GM19452 (cell line): ENCODE data around the gene NTRK1.

Experiments used
- ATAC-seq: cut with Tn5 transposase; IDR thresholded peaks from one replicate; pipeline ENCODE4 v1.9.1; 2021; ENCODE audit not compliant: unreplicated experiment

NTRK1 gene

DNA sequence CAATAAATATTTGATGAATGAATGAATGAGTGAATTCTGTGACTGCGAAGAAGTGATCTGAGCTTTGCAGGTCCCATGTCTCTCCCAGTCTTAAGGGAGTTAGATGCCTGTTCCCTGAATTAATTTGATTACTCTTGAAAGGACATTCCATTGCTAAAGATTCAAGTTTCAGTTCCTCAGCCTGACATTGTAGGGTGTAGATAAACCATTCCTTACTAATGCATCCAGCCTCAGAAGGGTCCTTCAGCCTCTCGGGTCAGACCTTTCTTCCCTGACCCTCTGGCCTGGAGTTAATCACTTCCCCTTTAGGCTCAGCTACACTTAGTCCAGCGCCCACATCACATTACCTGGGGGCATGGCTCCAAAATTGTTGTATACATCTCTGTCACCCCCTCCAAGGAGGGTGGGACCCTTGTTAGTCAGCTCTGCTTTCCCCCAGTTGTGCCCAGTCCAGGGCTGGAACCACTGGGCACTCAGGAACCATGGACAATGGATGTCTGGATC is 4.3 kb upstream of the NTRK1 start:
- ATAC-seq: no peak

DNA sequence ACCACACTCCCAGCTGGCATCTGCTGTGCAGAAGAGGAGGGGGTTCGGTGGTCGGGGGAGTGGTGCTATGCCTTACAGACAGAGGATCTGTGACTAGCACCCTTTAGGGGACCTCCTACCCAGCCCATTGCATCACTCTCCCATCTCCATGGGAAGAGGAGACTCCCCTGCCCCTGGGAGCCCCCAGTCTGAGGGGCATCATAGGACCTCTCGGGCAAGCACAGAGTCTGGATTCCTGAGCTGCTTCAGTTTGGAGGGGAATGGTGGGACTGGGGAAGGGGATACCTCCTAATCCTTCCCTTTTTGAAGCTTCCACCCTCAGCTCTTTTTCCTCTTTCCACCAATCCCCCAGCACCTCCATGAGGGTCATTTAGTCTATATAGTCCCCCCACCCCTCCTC is 3.1 kb upstream of the NTRK1 start:
- no peak for ATAC-seq

DNA sequence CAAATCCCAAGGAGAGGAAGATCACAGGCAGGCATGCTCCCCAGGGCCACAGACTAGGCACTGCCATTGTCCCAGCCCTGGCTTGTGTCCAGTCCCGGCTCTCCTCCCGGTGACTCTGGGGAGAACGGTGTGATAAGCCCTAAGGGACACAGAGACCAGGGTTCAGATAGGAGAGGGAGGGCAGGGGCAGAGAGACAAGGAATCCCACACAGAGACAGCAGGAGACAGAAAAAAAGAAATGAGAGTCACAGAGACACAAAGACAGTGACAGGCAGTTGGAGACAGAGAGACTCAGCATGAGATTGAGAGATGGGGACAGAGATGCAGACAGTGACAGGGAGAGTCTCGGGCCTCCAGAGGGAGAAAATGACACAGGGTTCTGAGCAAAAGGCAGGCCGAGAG is 2.1 kb upstream of the NTRK1 start:
- no peak for ATAC-seq

DNA sequence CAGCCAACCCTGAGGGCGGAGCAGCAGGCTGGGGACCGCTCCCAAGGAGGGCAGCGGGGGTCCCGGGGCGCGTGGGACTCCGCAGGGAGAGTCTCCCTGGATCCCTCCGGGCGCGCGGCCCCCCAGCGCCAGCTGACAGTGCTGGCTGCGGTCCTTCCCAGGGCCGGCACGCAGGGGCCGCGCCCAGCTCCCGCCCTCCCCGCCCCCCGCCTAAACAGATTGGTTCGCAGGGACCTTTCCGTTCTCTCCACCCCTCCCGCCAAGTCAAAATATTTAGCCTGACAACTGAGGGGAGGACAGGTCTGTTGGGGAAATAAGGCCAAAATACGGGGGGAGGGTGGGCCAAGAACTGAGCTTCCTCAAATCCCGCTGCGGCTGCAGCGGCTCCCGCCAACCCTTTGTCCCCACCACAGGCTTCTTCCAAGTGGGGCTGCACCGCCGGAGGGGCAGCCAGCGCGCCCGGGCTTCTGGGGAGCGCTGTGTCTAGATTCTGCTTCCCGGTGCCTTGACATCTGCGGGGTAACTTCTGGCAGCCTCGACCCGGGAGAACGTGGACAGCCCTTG is 1.6 kb upstream of the NTRK1 start, which contains the start of gene INSRR:
Gene INSRR (minus strand): TSS at position 159 of the 564 bp plus-strand sequence. CDS start 496 bp downstream, outside the sequence.
- ATAC-seq: no peak

DNA sequence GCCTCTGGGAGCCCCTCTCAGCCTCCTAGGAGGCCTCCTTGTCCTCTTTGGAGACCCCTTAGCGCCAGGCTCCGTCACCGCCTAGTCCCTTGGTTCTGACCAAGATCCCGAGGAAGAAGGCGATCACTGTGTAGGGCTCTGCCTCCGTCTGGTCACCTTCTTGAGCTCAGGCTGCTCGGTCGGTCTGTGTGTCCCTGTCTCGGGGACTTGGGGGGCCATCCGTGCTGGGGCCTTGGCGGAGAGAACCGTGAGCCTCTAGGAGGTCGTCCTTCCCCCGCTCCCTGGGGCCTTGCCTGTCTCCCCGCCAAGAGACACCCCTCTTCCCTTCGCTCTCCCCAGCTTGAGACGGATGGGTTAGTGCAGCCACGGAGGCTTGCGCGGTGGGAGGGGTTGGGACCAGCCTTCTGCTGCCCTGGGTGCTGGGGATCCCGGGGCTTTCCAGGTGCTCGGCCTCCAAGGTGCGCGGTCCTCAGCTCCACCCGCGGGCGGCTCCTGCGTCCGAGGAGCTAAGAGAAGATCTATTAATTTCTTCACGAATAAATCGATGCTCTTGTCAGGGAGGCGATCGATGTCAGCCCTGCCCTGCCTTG is 1.0 kb upstream of the NTRK1 start:
- ATAC-seq: no peak

DNA sequence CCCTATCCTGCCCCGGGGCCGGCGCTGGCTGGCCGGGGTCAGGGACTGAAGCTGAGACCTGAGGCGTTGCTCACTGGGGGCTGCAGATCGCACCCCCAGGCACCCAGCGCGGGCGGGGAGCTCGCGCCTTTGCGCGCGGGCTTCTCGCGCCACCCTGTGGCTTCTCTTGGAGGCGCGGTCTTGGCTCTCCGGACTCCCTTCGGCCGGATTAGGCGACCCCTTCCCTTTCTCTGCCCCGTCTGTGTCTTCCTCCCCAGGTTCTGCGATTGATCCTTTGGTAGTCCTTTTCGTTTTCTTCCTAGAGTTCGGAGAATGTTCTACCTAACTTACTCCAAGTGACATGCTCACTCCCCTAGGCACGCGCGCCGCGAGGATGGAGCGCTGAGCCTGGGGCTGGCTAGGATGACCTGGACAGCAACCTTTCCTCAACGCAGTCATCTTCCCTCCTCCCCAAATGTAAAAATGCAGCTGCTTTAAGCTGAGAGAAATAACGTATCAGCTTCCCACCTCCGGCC is 495 bp upstream of the NTRK1 start:
- ATAC-seq: no peak

DNA sequence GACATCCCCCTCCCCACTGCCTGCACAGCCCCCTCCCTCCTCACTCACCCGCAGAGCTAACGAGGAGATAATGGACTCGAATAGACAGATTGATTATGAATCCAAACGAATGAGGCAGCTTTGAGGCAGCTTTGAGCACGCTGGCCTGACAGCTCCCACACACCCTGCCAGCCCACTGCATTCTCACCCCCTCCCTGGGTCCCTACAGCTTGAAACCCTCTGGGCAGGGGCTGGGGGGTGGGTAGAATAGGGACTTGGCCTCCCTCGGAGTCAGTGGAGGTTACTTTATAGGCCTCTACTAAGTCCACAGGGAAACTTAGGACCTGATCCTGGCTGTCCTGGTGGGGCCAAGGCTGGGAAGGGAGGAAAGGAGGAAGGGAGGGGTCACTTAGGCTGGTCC is 1.9 kb downstream of the NTRK1 start:
- no peak for ATAC-seq

DNA sequence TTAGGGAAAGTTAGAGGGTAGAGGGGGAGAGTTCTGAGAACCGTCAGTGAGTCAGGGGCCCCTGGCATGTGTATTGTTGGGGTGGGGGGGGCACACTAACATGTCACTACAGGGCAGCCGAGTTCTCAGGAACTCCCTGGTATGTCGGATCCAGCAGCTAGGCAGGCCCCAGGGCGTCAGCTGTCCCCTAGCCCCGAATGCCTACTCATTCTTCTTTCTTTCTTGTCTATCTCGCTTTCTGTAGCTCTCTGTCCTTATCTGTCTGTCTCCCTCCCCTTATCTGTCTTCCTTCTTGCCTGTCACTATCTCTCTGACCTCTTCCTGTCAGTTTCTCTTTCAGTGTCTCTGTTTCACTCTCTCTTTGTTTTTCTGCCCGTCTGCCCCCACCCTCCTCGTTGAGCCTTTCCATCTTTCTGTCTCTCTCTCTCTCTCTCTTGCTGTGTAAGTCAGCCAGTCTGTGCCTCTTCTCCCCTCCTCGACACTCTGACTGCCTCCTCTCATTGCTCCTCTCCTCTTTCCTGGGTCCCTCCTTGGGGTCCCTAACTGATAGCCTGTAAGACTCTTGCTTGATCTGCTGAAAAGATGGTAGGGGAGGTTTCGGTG is 2.4 kb downstream of the NTRK1 start:
- no peak for ATAC-seq

DNA sequence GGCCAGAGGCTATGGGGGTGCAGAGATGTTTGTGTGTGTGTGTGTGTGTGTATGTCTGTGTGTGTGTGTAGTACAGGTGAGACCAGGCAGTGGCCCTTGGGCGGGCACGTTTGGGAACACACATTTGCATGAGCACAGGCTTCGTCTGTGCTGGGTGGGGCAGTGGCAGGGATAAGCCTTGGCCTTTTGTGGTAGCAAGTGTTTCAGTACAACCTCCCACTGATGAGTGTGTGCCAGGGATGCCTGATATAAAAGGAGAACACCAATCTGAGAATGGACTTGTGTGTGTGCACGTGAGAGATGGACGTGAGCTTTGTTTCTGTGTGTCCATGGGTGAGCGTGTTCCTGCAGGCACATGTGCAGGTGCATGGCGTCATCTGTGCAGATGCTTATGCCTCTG is 3.0 kb downstream of the NTRK1 start:
- no peak for ATAC-seq

DNA sequence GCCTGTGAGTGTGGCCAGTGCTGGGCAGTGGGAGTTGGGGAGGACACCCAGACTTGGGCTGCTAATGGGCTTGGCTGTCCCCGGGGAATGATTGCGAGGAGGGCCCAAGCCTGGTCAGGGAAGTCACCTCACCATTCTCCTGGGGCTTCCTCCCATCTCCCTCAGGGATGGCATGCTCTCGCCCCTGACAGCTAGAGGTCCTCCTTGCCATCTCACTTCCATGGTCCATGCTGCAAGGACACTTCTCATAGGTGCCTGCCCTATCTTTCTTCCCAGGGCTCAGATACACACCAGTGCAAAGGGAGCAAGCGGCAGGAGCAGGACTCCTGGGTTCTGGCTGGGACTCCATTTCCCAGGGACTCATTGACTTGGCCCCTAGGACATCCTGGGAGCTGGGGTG is 4.1 kb downstream of the NTRK1 start:
- no peak for ATAC-seq

DNA sequence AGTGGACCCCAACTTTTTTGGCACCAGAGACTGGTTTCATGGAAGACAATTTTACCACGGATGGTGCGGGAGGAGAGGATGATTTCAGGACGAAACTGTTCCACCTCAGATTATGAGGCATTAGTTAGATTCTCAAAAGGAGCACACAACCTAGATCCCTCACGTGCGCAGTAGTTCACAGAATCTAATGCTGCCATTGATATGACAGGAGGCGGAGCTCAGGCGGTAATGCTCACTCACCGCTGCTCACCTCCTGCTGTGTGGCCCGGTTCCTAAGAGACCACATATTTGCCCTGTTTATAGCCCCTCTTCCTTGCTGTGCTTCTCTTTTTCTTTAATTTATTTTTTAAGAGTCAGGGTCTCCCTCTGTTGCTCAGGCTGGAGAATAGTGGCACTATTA is 4.6 kb downstream of the NTRK1 start:
- ATAC-seq: no peak

DNA sequence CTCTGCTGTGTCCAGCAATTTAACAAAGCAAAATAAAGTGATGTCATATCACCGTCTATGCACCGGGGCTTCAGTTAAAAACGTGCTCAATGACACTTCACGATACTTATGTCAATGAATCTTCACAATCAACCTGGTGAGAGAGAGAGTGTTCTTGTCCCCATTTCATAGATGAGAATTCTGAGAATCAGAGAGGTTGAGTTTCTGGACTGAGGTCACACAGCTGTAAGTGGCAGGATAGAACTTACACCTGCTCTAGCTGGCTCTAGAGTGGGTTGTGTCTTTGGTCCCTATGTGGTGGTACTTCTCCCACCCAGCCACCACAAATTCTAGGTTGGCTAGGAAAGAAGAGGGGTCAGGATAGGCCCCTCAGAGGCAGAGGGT is 5.2 kb downstream of the NTRK1 start:
- ATAC-seq: no peak

DNA sequence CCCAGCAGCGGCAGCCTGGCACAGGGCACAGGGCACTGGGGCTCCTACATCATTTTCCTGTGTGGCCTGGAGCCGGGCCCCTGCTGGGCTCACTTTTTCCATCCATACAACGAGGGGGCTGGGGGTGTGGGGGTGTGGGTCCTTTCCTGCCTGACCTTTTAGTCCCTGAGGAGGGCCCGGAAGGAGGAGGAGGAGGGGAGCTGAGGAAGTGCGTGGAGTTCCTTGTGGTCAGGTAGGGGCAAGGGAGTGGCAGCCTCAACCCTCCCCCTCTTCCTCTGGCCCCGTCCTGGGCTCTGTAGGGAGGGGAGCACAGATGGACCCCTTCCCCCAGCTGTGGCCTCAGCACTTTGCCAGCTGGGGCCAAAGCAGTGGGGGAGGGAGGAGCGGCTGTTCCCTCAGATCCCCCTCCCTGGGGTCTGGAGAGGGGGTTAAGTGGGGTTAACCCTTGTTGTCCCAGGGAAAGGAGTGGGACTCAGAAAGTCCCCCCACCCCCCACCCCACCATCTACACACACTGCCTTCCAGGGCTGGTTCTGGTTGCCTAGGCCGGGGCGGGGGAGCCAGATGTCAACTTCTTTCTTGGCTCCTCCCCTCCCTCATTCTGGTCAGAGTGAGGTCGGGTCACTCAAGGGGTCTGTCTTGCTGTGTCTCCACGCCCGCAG is 5.7 kb downstream of the NTRK1 start:
- ATAC-seq: no peak

DNA sequence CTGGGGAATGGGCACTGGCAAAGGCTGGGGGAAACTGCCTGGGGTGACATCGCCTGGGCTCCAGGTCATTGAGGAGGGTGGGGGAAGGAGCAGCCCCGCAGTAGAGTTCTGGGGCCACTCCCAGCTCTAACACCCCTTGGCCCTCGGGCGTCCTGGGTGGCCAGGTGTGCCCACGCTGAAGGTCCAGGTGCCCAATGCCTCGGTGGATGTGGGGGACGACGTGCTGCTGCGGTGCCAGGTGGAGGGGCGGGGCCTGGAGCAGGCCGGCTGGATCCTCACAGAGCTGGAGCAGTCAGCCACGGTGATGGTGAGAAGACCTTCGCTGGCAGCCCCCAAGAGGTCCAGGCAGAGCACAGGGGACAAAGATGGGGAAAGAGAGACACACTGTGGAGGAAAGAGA is 7.7 kb downstream of the NTRK1 start:
- ATAC-seq: no peak

DNA sequence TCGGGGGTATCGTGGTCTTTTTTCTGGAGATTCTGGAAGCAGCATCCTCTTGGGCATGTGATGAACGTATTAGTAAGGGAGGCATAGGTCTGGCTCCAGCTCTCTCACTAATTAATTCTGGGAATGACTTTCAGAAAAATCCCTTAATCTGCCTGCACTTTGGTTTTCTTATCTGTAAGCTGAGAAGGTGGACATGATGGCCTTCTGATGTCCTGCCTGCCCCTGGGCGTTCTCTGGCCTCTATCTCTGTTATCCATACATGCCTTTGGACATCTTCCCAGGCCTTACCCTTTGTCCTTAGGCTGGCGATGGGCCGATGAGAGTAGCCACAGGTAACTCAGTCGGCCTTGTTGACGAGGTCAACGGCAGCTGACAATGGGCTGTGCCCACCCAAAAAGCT is 8.8 kb downstream of the NTRK1 start:
- ATAC-seq: no peak

DNA sequence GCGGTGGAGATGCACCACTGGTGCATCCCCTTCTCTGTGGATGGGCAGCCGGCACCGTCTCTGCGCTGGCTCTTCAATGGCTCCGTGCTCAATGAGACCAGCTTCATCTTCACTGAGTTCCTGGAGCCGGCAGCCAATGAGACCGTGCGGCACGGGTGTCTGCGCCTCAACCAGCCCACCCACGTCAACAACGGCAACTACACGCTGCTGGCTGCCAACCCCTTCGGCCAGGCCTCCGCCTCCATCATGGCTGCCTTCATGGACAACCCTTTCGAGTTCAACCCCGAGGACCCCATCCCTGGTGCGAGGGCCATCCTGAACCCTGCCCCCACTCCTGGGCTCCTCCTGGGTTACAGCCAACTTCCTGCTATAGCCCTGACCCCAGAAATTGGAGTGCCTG is 13.0 kb downstream of the NTRK1 start:
- no peak for ATAC-seq

DNA sequence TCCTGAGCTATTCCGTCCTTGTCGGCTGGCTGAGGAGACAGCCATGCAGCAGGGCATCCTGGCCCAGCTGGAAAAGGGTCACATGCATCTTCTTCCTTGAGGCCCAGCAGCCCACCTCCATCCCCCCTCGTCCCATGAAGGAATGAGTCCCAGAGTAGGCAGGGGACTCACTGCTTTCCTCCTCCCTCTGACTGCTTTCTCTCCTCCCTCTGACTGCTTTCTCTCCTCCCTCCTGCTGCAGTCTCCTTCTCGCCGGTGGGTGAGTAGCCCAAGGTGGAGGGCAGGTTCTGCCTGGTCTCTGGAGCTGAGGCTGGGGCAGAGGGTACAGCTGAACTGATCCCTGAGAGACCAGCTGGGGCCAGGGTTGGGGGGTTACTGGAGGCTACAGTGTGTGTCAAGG is 13.5 kb downstream of the NTRK1 start:
- no peak for ATAC-seq

DNA sequence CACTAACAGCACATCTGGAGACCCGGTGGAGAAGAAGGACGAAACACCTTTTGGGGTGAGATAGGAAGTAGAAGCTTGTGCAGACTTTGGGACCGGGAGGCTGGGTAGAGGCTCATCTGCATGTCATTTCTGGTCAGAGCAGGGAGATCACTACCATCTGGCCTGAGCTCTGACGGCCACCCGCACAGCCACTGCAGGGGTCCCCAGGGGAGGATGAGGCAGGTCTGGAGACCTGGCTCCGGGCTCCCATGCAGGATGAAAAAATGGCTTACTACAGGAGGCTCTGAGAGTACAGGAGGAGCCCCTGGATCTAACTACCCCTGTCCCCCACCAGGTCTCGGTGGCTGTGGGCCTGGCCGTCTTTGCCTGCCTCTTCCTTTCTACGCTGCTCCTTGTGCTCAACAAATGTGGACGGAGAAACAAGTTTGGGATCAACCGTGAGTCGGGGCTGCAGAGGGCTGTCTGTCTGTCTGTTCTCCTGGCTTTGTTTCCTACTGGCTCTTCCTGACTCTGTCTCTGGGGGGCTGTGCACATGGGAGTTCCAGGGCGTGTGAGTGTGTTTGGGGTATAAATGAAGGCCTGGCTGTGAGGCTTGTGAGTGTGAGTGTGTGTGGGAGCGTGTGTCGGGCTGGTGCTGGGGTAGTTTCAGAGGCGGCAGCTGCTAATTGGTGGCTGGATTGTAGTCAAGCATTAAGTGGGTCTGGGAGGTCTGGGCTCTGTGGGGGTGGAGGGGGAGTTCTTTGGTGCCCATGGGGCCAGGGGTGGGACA is 14.1 kb downstream of the NTRK1 start:
- ATAC-seq: no peak

DNA sequence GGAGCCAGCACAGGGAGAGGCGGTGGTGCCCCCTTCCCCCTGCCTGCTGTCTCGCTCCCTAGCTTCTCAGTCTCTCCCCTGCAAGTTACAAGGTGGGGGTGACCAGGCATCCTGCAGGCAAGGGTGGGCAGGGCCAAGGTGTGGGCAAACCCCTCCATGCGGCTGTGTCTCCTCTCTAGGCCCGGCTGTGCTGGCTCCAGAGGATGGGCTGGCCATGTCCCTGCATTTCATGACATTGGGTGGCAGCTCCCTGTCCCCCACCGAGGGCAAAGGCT is 14.6 kb downstream of the NTRK1 start:
- ATAC-seq: no peak

DNA sequence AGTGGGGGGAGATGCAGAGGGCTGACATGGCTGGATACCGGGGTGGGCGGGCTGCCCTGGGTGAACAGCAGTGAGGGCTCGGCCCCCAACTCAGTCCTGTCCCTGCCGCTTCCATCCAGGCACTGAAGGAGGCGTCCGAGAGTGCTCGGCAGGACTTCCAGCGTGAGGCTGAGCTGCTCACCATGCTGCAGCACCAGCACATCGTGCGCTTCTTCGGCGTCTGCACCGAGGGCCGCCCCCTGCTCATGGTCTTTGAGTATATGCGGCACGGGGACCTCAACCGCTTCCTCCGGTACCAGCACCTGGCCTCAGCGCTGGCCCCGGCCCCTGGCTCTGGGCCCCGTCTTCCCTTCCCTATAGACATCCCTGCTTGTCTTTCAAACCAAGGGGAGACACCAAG is 15.6 kb downstream of the NTRK1 start:
- no peak for ATAC-seq

DNA sequence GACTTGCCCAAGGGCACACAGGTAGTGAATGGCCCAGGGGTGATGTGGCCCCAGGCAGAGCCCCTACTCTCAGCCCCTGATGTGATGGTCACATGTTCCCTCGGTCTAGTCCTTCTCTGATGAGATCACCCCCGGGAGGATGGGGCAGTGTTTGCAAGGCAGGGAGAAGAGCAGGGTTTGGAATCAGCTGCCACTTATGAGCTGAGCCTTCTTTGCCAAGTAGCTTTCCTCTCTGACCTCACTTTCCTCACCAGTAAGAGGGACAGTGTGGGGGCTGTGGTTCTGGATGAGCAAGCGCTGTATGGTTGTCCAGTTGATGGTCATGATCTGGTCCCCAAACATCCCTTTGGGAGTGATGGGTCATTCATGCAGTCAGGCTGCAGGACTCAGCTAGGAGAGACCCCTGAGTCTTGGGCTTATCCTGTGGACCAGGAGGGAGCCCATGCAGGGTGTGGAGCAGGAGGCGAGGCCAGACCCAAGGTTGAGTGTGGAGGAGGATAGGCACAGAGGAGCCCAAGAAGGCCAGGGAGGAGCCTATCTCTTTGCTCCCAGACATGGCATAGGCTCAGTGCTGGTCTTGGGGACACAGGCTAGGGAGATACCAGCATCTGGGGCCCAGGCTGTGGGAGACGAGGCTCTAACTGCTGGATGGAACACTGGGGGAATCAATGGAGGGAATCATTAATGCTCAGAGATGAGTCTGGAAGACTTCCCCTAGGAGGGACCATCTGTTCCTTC is 16.9 kb downstream of the NTRK1 start:
- ATAC-seq: no peak
